CD4-positive, alpha-beta memory T cell (primary cell): ENCODE results near the gene ZFHX3. TPM values are rescaled to one million over a fixed set of nuclear protein-coding genes. Genes with fewer than 3 reads are reported as not detected.

Experiments
- CTCF ChIA-PET: fragments of 350-600 bp; sonication (Branson Sonifier 250); formaldehyde crosslinking; loops from one replicate; lab custom pipeline; 2021; ENCODE audit warnings: inconsistent platforms; ENCODE audit not compliant: partially characterized antibody; lab: Charles Lee
- POLR2A ChIA-PET: fragments of 350-600 bp; sonication (Branson Sonifier 250); formaldehyde crosslinking; loops from one replicate; lab custom pipeline; 2021; ENCODE audit not compliant: partially characterized antibody; lab: Charles Lee
- DNase-seq, 5 donors: peaks; one replicate each; pipeline versions ENCODE4 v3.0.0 to v3.0.0-alpha.2; 2020 to 2022; ENCODE audit warnings: mixed read lengths in 1 of 5
- H3K27ac ChIP-seq: one replicate; pipeline ENCODE4 v1.7.0; 2013; ENCODE audit warnings: low read depth, low read length
- H3K27me3 ChIP-seq: 2 replicates; pipeline ENCODE4 v1.7.0; 2013; ENCODE audit warnings: mild to moderate bottlenecking, low read length, moderate library complexity; ENCODE audit not compliant: insufficient read depth
- H3K36me3 ChIP-seq: 2 replicates; pipeline ENCODE4 v1.7.0; 2013; ENCODE audit warnings: mild to moderate bottlenecking, low read length, moderate library complexity; ENCODE audit not compliant: insufficient read depth
- H3K4me1 ChIP-seq: 2 replicates; pipeline ENCODE4 v1.7.0; 2013; ENCODE audit warnings: mild to moderate bottlenecking, low read length, moderate library complexity; ENCODE audit not compliant: insufficient read depth
- H3K4me3 ChIP-seq, 2 donors: one replicate each; pipeline ENCODE4 v1.7.0; 2013; ENCODE audit warnings: low read length in 2 of 2, mild to moderate bottlenecking in 1 of 2
- H3K9me3 ChIP-seq, 2 donors: one replicate each; pipeline ENCODE4 v1.7.0; 2013; ENCODE audit warnings: low read length in 2 of 2, control low read depth in 1 of 2; ENCODE audit not compliant: control insufficient read depth in 1 of 2
- H3K27ac Mint-ChIP-seq, 7 donors: one replicate each; pipeline ENCODE4 v1.8.0; 2020 to 2021; ENCODE audit warnings: mixed read lengths in 7 of 7, mild to moderate bottlenecking in 6 of 7, inconsistent platforms in 3 of 7, moderate library complexity in 3 of 7
- H3K27me3 Mint-ChIP-seq, 2 donors: one replicate each; pipeline ENCODE4 v1.8.0; 2020 to 2021; ENCODE audit warnings: mixed read lengths in 2 of 2
- H3K36me3 Mint-ChIP-seq, 2 donors: one replicate each; pipeline ENCODE4 v1.8.0; 2020 to 2021; ENCODE audit warnings: mixed read lengths in 2 of 2, inconsistent platforms in 1 of 2, mild to moderate bottlenecking in 1 of 2
- H3K4me1 Mint-ChIP-seq, 4 donors: one replicate each; pipeline ENCODE4 v1.8.0; 2020 to 2021; ENCODE audit warnings: mixed read lengths in 4 of 4, mild to moderate bottlenecking in 1 of 4
- H3K4me3 Mint-ChIP-seq, 8 donors: one replicate each; pipeline ENCODE4 v1.8.0; 2020 to 2021; ENCODE audit warnings: mixed read lengths in 8 of 8, mild to moderate bottlenecking in 7 of 8, moderate library complexity in 6 of 8, inconsistent platforms in 3 of 8
- H3K9me3 Mint-ChIP-seq, 8 donors: one replicate each; pipeline ENCODE4 v1.8.0; 2020 to 2021; ENCODE audit warnings: mixed read lengths in 8 of 8, mild to moderate bottlenecking in 5 of 8, inconsistent platforms in 3 of 8, moderate library complexity in 1 of 8
- intact Hi-C: fragments of 100-400 bp; cut with micrococcal nuclease; formaldehyde crosslinking; loops from one replicate; pipeline ENCODE4 v1.15.1; 2023
- polyA plus RNA-seq, 2 donors: library from polyadenylated mRNA; unstranded; fragments of 300-500 nt; fragmentation: Illumina TruSeq; gene quantifications; one replicate each; pipeline ENCODE4 v1.2.3, GENCODE V29; 2021
- total RNA-seq, 2 experiments: library from RNA; stranded (reverse); gene quantifications; one replicate each; pipeline ENCODE4 v1.2.3, GENCODE V29; 2021

Gene ZFHX3
- total and polyA plus RNA-seq, 4 experiments from 2014 or later: 0.01 to 0.99 (median 0.36) TPM

- H3K27me3 Mint-ChIP-seq: peaks cover 0 to 3% of the 10 kb centered on the region in 2 donors
- peaks cover 0 to 1% (median 0%) of the 10 kb centered on the region in 8 donors for H3K9me3 Mint-ChIP-seq
- intact Hi-C loops: no loop called here
- Histone ChIP-seq H3K27me3 (no peaks in the 10 kb centered on the region), H3K4me1 (no peaks in the 10 kb centered on the region), H3K9me3 (no peaks in the 10 kb centered on the region), H3K4me3 (no peak overlapping the region), H3K27ac (no peak overlapping the region), H3K36me3 (no peaks in the 10 kb centered on the region)
- CTCF ChIA-PET: no interaction called here
- no peak overlapping the region for H3K27ac Mint-ChIP-seq
- H3K4me3 Mint-ChIP-seq: no peak overlapping the region
- H3K36me3 Mint-ChIP-seq: no peaks in the 10 kb centered on the region
- POLR2A ChIA-PET: no interaction called here
- DNase-seq: no peak
- no peaks in the 10 kb centered on the region for H3K4me1 Mint-ChIP-seq
These were observed 137.1 kb downstream of the ZFHX3 start for GRCh38 chr16:72910875-72911274.

- Histone ChIP-seq H3K4me3 (no peak overlapping the region), H3K36me3 (no peaks in the 10 kb centered on the region), H3K9me3 (no peaks in the 10 kb centered on the region), H3K27ac (no peak overlapping the region), H3K4me1 (no peaks in the 10 kb centered on the region), H3K27me3 (no peaks in the 10 kb centered on the region)
- POLR2A ChIA-PET: no interaction called here
- no peak for DNase-seq
- intact Hi-C loops: no loop called here
- Mint-ChIP-seq H3K9me3 (peaks cover 0 to 1% (median 0%) of the 10 kb centered on the region in 8 donors), H3K36me3 (no peaks in the 10 kb centered on the region), H3K4me1 (no peaks in the 10 kb centered on the region), H3K27ac (no peak overlapping the region), H3K4me3 (no peak overlapping the region), H3K27me3 (peaks cover 0 to 3% of the 10 kb centered on the region in 2 donors)
- CTCF ChIA-PET: no interaction called here
These were observed 137.5 kb downstream of the ZFHX3 start for GRCh38 chr16:72910381-72910780.

GRCh38 chr16:72909196-72909595 is 138.7 kb downstream of the ZFHX3 start:
- ChIA-PET CTCF (no interaction called here), POLR2A (no interaction called here)
- no peaks in the 10 kb centered on the region for H3K4me1 Mint-ChIP-seq
- H3K27ac Mint-ChIP-seq: no peak overlapping the region
- H3K27me3 Mint-ChIP-seq: peaks cover 2 to 3% of the 10 kb centered on the region in 2 donors
- no peaks in the 10 kb centered on the region for H3K36me3 ChIP-seq
- no peaks in the 10 kb centered on the region for H3K36me3 Mint-ChIP-seq
- no peak overlapping the region for H3K4me3 Mint-ChIP-seq
- no peak overlapping the region for H3K27ac ChIP-seq
- intact Hi-C loops: no loop called here
- H3K4me3 ChIP-seq: no peak overlapping the region
- no peaks in the 10 kb centered on the region for H3K9me3 ChIP-seq
- H3K27me3 ChIP-seq: no peaks in the 10 kb centered on the region
- H3K9me3 Mint-ChIP-seq: peaks cover 0 to 1% (median 0%) of the 10 kb centered on the region in 8 donors
- no peak for DNase-seq
- H3K4me1 ChIP-seq: no peaks in the 10 kb centered on the region

- DNase-seq: no peak
- CTCF ChIA-PET: no interaction called here
- intact Hi-C loops: no loop called here
These were observed 139.4 kb downstream of the ZFHX3 start for GRCh38 chr16:72908362-72909167.

DNA sequence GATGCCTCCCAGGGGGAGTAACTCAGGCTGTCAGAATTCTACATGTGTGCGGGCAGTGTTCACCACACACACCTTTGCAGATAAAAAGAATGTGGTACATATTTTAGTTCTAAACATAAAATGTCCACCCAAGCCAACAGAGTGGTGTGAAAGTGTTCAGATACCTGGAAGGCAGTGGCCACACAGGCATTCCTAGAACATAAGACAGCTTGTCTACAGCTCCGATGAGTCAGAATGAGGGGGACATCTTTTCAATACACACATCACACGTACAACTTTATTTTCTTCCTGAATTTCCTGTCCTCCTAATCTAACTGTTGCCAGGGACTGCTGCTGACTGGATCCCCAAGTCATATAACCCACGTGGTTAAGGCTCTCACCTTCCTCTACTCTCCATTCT is 142.3 kb downstream of the ZFHX3 start:
- Histone ChIP-seq H3K27ac (no peak overlapping the region), H3K9me3 (no peaks in the 10 kb centered on the region), H3K4me1 (no peaks in the 10 kb centered on the region), H3K4me3 (no peak overlapping the region), H3K27me3 (no peaks in the 10 kb centered on the region), H3K36me3 (no peaks in the 10 kb centered on the region)
- ChIA-PET POLR2A (no interaction called here), CTCF (no interaction called here)
- DNase-seq: no peak
- Mint-ChIP-seq H3K27ac (no peak overlapping the region), H3K36me3 (no peaks in the 10 kb centered on the region), H3K27me3 (peaks cover 2% of the 10 kb centered on the region in 2 donors), H3K4me3 (no peak overlapping the region), H3K4me1 (no peaks in the 10 kb centered on the region), H3K9me3 (peaks cover 0 to 1% (median 0%) of the 10 kb centered on the region in 8 donors)
- intact Hi-C loops: no loop called here

More at GRCh38 chr16:72908362-72909167, 139.4 kb downstream of the ZFHX3 start:
- no peaks in the 10 kb centered on the region for H3K4me1 Mint-ChIP-seq
- no peak overlapping the region for H3K27ac Mint-ChIP-seq
- H3K4me1 ChIP-seq: no peaks in the 10 kb centered on the region
- no peaks in the 10 kb centered on the region for H3K27me3 ChIP-seq
- H3K36me3 ChIP-seq: no peaks in the 10 kb centered on the region
- peaks cover 0 to 1% (median 0%) of the 10 kb centered on the region in 8 donors for H3K9me3 Mint-ChIP-seq
- H3K27me3 Mint-ChIP-seq: peaks cover 2 to 3% of the 10 kb centered on the region in 2 donors
- POLR2A ChIA-PET: no interaction called here
- H3K27ac ChIP-seq: no peak overlapping the region
- H3K4me3 ChIP-seq: no peak overlapping the region
- no peaks in the 10 kb centered on the region for H3K9me3 ChIP-seq
- H3K36me3 Mint-ChIP-seq: no peaks in the 10 kb centered on the region
- H3K4me3 Mint-ChIP-seq: no peak overlapping the region

DNA sequence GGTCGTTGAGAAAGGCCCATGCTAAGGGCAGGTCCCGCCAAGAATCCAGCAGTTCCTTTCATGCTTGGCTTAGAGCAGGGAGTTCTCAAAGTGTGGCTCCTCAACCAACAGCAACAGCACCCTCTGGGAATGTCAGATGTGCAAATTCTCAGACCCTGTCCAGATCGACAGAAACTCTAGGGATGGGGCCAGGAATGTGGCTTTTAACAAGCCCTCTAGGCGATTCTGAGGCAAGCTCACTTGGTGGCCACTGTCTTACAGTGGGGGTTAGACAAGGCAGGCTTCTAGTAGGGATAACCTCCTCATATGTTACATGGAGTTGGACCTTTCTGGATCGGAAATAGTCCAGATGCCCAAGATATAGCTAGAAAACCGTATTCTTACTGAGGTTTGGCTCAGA is 144.8 kb downstream of the ZFHX3 start:
- no peak for DNase-seq
- H3K4me1 ChIP-seq: no peaks in the 10 kb centered on the region
- ChIA-PET POLR2A (no interaction called here), CTCF (no interaction called here)
- Mint-ChIP-seq H3K4me1 (no peaks in the 10 kb centered on the region), H3K27me3 (peaks cover 0 to 3% of the 10 kb centered on the region in 2 donors), H3K9me3 (no peaks in the 10 kb centered on the region), H3K27ac (no peak overlapping the region), H3K4me3 (no peak overlapping the region), H3K36me3 (no peaks in the 10 kb centered on the region)
- H3K36me3 ChIP-seq: no peaks in the 10 kb centered on the region
- no peaks in the 10 kb centered on the region for H3K27me3 ChIP-seq
- no peak overlapping the region for H3K4me3 ChIP-seq
- no peak overlapping the region for H3K27ac ChIP-seq
- intact Hi-C loops: no loop called here
- no peaks in the 10 kb centered on the region for H3K9me3 ChIP-seq

- DNase-seq: no peak
- H3K36me3 Mint-ChIP-seq: no peaks in the 10 kb centered on the region
- no peak overlapping the region for H3K27ac Mint-ChIP-seq
These were observed 145.7 kb downstream of the ZFHX3 start for GRCh38 chr16:72902206-72902605.

More at GRCh38 chr16:72902206-72902605, 145.7 kb downstream of the ZFHX3 start:
- H3K4me3 ChIP-seq: no peak overlapping the region
- H3K4me1 ChIP-seq: no peaks in the 10 kb centered on the region
- ChIA-PET POLR2A (no interaction called here), CTCF (no interaction called here)
- Mint-ChIP-seq H3K27me3 (peaks cover 0 to 3% of the 10 kb centered on the region in 2 donors), H3K4me3 (no peak overlapping the region), H3K4me1 (no peaks in the 10 kb centered on the region), H3K9me3 (no peaks in the 10 kb centered on the region)
- no peaks in the 10 kb centered on the region for H3K36me3 ChIP-seq
- intact Hi-C loops: no loop called here
- no peak overlapping the region for H3K27ac ChIP-seq
- no peaks in the 10 kb centered on the region for H3K27me3 ChIP-seq
- no peaks in the 10 kb centered on the region for H3K9me3 ChIP-seq
